ENCODE measurements around the gene PTPRN2.
"Not testable (repeated sequence)": the region's sequence is repeated elsewhere in the genome, so short reads cannot be mapped to it uniquely, and the experiment has no call there.

The PTPRN2 gene

GRCh38 chr7:158054081-158054480 lies 533.5 kb downstream of the PTPRN2 start:
- DNase-seq, result no peak

- no peak for DNase-seq
Observed at GRCh38 chr7:158053183-158053915, 534.3 kb downstream of the PTPRN2 start.

DNA sequence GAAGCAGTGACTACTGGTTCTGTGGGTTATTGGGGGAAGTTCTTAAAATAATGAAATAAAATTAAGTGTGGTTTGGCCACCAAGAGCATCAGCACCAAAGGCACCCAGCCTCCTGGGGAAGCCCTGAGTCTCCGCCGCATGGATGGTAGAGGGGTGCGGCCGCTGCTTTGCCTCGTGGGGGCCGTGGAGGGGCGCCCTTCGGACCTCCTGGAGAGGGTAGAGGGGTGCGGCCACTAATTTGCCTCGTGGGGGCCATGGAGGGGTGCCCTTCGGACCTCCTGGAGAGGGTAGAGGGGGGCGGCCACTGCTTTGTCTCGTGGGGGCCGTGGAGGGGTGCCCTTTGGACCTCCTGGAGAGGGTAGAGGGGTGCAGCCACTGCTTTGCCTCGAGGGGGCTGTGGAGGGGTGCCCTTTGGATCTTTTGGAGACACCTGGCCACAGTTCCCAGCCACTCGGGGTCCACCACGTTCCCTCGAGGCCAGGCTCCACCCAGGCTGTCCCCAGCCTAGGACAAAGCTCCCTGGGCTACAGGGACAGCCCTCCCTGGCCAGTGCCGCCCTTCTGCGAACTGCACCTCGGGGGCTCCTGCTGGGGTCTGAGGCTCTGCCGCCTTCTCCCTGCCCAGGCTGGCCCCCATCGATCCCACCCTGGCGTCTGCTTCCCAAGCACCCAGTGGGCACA lies 535.1 kb downstream of the PTPRN2 start:
- DNase-seq, result no peak

- DNase-seq, result no peak
Observed at GRCh38 chr7:158051776-158052175, 535.8 kb downstream of the PTPRN2 start.

- no peak for DNase-seq
Observed at GRCh38 chr7:158050978-158051651, 536.5 kb downstream of the PTPRN2 start.

DNA sequence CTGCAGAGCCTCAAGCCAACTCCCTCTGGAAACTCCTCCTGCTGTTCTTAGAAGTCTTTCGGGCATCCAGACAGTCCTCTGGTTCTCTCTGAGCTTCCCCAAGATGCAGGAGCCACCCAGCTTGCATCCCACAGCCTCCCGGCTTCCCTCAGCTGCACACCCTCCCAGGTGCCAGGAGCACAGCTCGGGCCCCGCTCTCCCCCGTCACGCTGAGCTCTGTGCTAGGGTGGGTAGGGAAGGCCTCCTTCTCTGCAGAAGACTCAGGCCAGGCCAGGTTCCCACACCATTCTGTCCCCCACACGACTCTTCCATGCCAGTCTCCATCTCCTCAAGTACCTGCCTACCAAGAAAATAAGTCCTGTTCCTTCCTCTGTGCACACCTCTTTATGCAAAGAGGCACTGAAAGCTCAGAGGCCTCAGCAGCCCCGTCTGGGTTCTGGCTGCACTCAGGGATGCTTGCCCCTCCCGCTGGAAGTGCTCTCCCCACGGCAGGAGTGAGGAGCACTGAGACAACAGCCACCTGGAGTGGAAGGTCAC lies 537.1 kb downstream of the PTPRN2 start:
- DNase-seq, result no peak

DNA sequence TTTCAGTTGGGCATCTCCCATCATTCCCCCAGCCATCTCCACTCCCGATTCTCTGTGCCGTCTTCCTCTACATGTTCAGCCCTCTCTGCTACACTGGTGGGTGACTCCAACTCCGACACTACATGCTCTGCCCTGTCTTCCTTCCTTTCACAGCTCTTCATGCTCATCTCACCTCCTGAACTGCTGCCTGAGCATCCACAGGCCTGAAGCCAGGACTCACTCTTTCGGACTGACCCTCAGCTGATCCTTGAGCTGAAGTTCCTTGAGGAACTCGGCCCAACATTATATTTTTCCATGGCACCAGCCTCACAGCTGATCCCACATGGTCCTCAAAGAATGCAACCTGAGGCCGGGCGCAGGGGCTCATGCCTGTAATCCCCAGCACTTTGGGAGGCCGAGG lies 538.4 kb downstream of the PTPRN2 start:
- no peak for DNase-seq

DNA sequence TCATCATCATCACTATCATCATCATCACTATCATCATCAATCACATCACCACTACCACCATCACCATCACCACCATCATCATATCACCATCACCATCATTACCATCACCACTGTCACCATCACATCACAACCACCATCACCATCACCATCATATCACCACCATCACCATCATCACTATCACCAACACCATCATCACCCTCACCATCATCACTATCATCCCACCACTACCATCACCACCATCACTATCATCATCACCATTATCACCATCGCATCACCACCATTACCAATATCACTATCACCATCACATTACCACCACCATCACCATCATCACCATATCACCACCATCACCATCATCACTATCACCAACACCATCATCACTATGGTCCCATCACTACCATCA lies 539.1 kb downstream of the PTPRN2 start:
- no peak for DNase-seq

DNA sequence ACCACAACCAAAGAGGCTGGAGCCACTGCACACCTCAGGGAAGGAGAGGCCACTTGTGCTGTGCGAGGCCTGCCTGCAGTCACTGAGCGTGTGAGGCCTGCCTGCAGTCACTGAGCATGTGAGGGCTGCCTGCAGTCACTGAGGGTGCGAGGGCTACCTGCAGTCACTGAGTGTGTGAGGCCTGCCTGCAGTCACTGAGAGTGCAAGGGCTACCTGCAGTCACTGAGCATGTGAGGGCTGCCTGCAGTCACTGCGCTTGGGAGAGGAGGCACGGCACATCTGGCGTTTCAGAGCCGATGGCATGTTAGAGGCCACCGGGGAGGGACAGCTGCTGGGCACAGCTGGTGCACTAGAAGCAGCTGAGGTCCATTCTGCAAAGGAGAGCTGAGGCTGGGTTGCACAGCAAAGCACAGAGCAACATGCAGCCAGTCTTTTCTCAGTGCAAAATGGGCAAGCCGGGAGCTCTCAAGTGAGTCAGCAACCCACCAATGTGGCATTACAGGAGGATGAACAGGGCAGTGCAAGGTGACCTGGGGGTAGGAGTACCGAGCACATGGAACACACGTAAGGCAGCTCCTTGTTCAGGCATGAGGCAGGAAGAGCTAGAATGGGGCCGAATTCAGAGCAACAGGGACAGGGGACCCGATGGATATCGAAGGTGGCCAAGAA lies 540.1 kb downstream of the PTPRN2 start:
- no peak for DNase-seq

GRCh38 chr7:158046246-158046645 lies 541.4 kb downstream of the PTPRN2 start:
- not testable (repeated sequence) for DNase-seq

- peak; percentile 10 for DNase-seq
Observed at GRCh38 chr7:158044482-158044823, 543.2 kb downstream of the PTPRN2 start.

GRCh38 chr7:158043551-158044481 lies 543.8 kb downstream of the PTPRN2 start:
- peak; percentile 26 for DNase-seq

DNA sequence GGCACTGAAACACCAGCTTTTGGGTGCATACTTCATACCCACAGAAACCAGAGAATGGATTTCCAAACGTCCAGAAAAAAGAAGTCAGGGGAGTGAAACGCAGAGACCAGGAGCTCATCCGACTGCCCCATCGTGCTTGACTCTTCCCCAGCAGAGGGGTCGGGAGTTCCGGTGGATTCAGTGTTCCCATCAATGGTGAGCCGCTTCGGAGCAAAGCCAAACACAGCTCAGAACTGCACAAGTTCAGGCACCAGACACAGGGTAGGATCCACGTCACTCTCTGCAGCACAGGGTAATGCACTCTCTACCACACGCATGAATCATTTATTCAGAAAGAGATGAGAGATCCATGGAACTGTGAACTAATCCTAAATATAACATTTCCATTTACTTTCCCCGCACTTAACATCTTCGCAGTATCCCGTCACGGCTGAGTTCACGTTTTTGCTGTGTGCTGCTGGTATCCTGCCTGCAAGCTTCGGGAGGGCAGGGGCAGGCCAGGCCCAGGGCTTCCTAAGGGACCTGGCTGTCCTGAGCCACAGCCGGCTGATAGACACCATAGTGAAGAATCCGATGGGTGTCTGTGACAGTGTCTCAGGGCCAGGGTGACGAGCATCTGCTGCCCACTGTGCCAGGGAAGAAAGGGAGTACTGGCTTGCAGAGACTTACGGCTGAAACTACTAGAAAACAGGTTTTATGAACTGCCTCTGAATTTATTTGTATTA lies 545.3 kb downstream of the PTPRN2 start:
- DNase-seq, result no peak

- peak; percentile 23 for DNase-seq
Observed at GRCh38 chr7:158040199-158040598, 547.4 kb downstream of the PTPRN2 start.

- DNase-seq, result peak; percentile 4
Observed at GRCh38 chr7:158039270-158039669, 548.4 kb downstream of the PTPRN2 start.

DNA sequence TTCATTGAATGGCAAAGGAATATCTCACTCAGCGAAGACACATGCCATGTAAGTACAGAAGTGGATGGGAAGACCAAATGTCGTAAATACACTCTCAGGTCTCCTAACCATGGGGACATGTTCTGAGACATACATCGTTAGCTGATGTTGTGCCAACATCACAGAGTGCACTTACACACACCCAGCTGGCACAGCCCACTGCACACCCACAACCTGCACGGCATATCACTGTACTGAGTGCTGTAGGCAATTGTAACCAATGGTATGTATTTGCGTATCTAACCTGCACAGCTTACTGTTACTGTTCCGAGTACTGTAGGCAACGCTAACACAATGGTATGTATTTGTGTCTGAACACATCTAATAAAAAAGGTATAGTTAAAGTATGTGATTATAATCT lies 550.4 kb downstream of the PTPRN2 start:
- DNase-seq, result no peak

GRCh38 chr7:158035343-158035742 lies 552.3 kb downstream of the PTPRN2 start:
- no peak for DNase-seq

- DNase-seq, result peak; percentile 13
Observed at GRCh38 chr7:158034571-158034970, 553.1 kb downstream of the PTPRN2 start.

DNA sequence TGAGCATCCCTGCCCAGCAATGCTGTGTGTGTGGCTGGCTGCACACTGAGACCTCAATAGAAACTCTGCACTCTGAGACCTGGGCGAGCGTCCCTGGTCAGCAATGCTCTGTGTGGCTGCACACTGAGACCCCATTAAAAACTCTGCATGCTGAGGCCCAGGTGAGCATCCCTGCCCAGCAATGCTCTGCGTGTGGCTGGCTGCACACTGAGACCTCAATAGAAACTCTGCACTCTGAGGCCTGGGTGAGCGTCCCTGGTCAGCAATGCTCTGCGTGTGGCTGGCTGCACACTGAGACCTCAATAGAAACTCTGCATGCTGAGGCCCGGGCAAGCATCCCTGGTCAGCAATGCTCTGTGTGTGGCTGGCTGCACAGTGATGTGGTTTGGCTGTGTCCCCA lies 553.7 kb downstream of the PTPRN2 start:
- not testable (repeated sequence) for DNase-seq

GRCh38 chr7:158033196-158033595 lies 554.4 kb downstream of the PTPRN2 start:
- no peak for DNase-seq

DNA sequence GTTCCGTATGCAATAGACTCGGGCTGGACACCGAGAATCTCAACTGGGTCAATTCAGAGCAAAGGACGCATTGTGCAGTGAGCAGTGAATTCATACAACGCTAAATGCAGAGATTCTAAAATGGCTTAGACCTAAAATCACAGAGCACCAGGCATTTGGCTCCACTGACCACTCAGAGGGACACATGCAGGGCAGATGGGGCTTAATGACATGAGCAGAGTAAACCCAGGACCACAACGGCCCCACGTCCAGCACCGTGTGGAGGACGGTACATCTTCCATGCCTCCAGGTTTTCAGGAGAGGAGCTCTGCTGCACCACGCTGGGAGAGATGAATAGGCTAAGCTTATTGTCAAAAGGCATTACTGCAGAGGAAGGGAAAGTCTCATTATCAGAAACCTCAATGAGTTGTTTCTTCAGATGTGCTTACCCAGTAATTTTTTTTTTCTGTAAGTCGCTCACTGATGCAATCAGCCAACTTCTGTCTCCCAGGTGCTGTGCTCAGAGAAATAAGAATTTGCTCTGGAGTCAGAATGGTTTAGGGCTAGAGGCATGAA lies 555.0 kb downstream of the PTPRN2 start:
- no peak for DNase-seq
